Measurements from ENCODE around the gene SIN3A.

SIN3A gene

DNA sequence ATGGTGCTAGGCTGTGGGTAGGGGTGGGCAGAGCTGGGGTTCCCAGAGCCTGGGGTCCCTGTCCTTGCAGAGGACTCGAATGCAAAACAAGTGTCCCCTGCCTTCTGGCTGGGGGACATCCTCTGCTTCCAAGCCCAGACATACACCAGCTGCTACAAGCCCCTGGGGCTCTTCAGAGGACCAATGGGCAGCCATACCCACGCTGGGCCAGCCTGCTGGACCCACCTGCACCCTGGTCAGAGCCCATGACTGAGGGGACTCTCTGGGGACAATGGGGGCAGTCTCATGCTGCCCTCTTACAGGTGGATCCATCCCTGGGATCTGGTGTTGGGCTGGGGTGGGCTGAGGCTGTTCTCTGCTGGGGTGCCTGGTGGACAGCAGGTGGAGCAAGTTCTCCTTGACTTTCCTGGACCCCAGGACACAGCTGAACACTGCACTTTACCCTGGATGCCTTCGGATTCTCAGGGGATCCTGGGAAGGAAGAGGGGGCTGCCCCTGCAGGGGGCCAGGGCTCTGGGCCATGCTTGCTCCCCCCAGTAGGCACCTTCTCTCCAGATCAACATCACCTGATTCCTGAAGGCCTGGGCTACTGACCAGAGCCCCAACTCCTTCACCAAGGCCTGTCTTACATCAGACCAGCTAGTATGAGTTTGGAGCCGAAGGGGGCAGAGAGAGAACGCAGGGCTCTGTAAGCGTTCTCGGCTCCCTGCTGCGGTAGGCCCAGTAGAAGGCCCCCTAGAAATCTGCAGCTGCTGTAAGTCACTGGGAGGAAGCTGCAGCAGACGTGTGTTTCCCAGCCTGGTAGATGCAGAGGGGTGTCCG, 122.8 kb downstream of the SIN3A start:
- Mint-ChIP-seq H3K4me1 (no peaks in the 10 kb centered on the region), H3K36me3 (ENCODE audit: low read depth) (no peaks in the 10 kb centered on the region)
- no peak for TF ChIP-seq CTCF (IDR thresholded peaks at IDR 0.05; ENCODE audit: unreplicated experiment in 3 of 3)

GRCh38 chr15:75327491-75327890, 124.0 kb downstream of the SIN3A start:
- TF ChIP-seq CTCF (IDR thresholded peaks at IDR 0.05; ENCODE audit: unreplicated experiment in 3 of 3), result no peak

More for the DNA sequence above, 122.8 kb downstream of the SIN3A start:
- H3K27me3 Mint-ChIP-seq (ENCODE audit: low read depth), result peaks cover 3% of the 10 kb centered on the region
- H3K27ac Mint-ChIP-seq, result no peak overlapping the region
- H3K9me3 Mint-ChIP-seq, result no peaks in the 10 kb centered on the region
- H3K4me3 Mint-ChIP-seq, result no peak overlapping the region

GRCh38 chr15:75327005-75327404, 124.5 kb downstream of the SIN3A start:
- H3K9me3 Mint-ChIP-seq, result no peaks in the 10 kb centered on the region
- no peak overlapping the region for H3K4me3 Mint-ChIP-seq
- H3K27me3 Mint-ChIP-seq (ENCODE audit: low read depth), result peaks cover 3% of the 10 kb centered on the region

More at GRCh38 chr15:75327491-75327890, 124.0 kb downstream of the SIN3A start:
- Mint-ChIP-seq H3K36me3 (ENCODE audit: low read depth) (no peaks in the 10 kb centered on the region), H3K4me1 (no peaks in the 10 kb centered on the region), H3K27ac (no peak overlapping the region), H3K4me3 (no peak overlapping the region), H3K9me3 (no peaks in the 10 kb centered on the region), H3K27me3 (ENCODE audit: low read depth) (peaks cover 3% of the 10 kb centered on the region)

DNA sequence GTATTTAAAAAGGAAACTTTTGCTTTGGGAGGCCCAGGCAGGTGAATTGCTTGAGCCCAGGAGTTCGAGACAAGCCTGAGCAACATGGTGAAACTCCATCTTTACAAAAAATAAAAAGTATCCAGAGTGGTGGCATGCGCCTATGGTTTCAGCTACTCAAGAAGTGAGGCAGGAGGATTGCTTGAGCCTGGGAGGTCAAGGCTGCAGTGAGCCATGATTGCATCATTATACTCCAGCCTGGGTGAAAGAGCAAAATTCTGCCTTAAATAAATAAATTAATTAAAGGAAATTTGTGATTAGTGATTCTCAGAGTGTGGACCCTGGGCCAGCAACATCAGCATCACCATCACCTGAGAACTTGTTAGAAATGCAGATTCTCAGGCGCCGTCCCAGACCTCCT, 125.6 kb downstream of the SIN3A start:
- peaks cover 6% of the 10 kb centered on the region for H3K27me3 Mint-ChIP-seq (ENCODE audit: low read depth)
- no peak for TF ChIP-seq CTCF (IDR thresholded peaks at IDR 0.05; ENCODE audit: unreplicated experiment in 3 of 3)
- H3K4me1 Mint-ChIP-seq, result no peaks in the 10 kb centered on the region
- no peak overlapping the region for H3K4me3 Mint-ChIP-seq
- no peaks in the 10 kb centered on the region for H3K9me3 Mint-ChIP-seq
- no peak overlapping the region for H3K27ac Mint-ChIP-seq
- H3K36me3 Mint-ChIP-seq (ENCODE audit: low read depth), result no peaks in the 10 kb centered on the region

More at GRCh38 chr15:75327005-75327404, 124.5 kb downstream of the SIN3A start:
- Mint-ChIP-seq H3K27ac (no peak overlapping the region), H3K36me3 (ENCODE audit: low read depth) (no peaks in the 10 kb centered on the region), H3K4me1 (no peaks in the 10 kb centered on the region)
- TF ChIP-seq CTCF (IDR thresholded peaks at IDR 0.05; ENCODE audit: unreplicated experiment in 3 of 3), result no peak

DNA sequence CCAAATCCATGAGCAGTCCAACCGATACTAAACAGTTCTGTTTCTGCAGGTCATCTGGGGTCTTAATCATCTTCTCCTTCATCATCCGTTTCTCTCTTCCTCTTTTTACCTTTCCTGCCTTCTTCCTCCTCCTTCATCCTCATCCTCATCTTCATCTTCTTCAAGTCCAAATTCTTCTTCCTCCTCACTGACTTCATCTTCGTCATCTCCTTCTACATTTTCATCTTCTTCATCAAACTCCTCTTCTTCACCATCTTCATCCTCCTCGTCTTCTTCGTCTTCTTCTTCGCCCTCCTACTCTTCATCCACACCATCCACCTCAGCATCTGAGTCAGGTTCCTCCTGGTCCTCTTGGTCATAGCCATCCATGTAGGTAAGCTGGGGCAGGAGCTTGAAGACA, 129.8 kb downstream of the SIN3A start:
- Mint-ChIP-seq H3K4me3 (no peak overlapping the region), H3K27me3 (ENCODE audit: low read depth) (peaks cover 9% of the 10 kb centered on the region), H3K27ac (no peak overlapping the region), H3K9me3 (no peaks in the 10 kb centered on the region), H3K4me1 (no peaks in the 10 kb centered on the region), H3K36me3 (ENCODE audit: low read depth) (no peaks in the 10 kb centered on the region)
- TF ChIP-seq CTCF (IDR thresholded peaks at IDR 0.05; ENCODE audit: unreplicated experiment in 3 of 3), result no peak
